ENCODE results near the gene TRIM32.

Gene TRIM32

DNA sequence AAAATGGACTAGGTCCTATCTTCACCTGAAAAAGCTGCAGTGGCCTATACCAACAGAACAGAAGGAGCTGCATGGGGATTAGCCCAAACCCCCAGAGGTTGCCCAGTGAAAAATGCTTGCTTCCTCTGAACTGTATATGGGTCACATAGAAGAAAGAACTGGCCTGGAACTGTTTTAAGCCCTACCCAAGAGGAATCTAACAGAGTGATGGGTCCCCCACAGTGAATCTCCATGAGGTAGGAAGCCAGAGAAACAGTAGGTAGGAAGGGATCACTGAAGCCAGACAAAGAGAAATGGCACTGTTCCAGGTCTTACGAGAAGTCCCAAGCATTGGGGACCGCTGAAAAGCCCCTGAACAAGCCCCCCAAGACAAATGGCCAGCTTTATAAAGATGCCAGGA is 28.8 kb upstream of the TRIM32 start (continued):
- no peak for TF ChIP-seq ZNF596 (tag by site-specific recombination; IDR thresholded peaks at IDR 0.05)

DNA sequence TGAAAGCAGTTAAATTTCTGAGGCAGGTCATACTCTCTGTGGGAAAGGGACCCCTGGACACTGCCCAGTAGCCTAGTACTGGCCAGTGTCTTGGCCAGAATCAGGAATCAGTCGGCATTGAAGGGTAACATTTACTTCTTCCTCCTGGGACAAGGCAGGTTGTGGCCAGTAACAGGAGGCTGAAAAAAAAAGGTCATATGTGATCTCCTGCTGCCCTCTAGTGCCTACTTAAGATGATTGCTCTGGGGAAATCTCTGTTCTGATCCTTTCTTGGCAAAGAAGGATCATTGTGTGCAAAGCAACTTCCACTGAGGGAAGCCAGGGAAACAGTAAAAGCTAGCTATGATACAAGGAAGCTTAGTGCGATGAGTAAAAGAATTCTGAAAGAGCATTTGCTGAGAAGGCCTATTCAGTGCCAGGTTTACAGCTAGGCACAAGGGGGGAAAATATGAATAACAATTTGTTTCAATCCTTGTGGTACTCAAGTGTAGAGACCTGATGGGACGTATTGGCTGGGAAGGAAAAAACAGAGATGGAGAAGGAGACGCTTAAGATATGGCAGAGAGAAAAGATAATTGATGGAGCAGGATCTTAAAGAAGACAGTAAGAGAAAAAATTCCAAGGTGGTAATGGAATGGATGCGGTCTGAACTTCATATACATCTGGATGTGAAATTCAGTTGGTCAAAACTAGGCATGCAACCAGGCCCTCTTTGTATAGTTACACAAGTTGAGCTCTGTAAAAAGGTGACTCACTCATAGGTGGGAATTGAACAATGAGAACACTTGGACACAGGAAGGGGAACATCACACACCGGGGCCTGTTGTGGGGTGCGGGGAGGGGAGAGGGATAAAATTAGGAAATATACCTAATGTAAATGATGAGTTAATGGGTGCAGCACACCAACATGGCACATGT is 25.8 kb upstream of the TRIM32 start:
- TF ChIP-seq ZNF239 (tag by site-specific recombination; IDR thresholded peaks at IDR 0.05) (no peak), GFI1B (tag by site-specific recombination; IDR thresholded peaks at IDR 0.05) (no peak), ZNF341 (tag by site-specific recombination; IDR thresholded peaks at IDR 0.05; ENCODE audit: low read depth) (no peak), SETDB1 (IDR thresholded peaks at IDR 0.05; ENCODE audit: insufficient read length, low read length) (no peak), KLF9 (tag by site-specific recombination; IDR thresholded peaks at IDR 0.05; ENCODE audit: low read depth) (no peak), KLF8 (tag by site-specific recombination; IDR thresholded peaks at IDR 0.05) (no peak), ZBTB1 (tag by site-specific recombination; IDR thresholded peaks at IDR 0.05) (no peak), ZNF768 (tag by site-specific recombination; IDR thresholded peaks at IDR 0.05) (no peak), ZNF132 (tag by site-specific recombination; IDR thresholded peaks at IDR 0.05; ENCODE audit: borderline replicate concordance) (no peak), ZNF175 (tag by site-specific recombination; IDR thresholded peaks at IDR 0.05) (no peak), ZNF10 (tag by site-specific recombination; IDR thresholded peaks at IDR 0.05) (no peak), ZNF654 (tag by site-specific recombination; IDR thresholded peaks at IDR 0.05; ENCODE audit: low read depth) (peak; percentile 74), KLF7 (tag by site-specific recombination; IDR thresholded peaks at IDR 0.05; ENCODE audit: borderline replicate concordance) (no peak), ZNF366 (tag by site-specific recombination; conservative IDR thresholded peaks at IDR 0.05) (no peak), SALL2 (tag by site-specific recombination; IDR thresholded peaks at IDR 0.05; ENCODE audit: borderline replicate concordance) (no peak)
- TF ChIP-seq, protein P1, sequence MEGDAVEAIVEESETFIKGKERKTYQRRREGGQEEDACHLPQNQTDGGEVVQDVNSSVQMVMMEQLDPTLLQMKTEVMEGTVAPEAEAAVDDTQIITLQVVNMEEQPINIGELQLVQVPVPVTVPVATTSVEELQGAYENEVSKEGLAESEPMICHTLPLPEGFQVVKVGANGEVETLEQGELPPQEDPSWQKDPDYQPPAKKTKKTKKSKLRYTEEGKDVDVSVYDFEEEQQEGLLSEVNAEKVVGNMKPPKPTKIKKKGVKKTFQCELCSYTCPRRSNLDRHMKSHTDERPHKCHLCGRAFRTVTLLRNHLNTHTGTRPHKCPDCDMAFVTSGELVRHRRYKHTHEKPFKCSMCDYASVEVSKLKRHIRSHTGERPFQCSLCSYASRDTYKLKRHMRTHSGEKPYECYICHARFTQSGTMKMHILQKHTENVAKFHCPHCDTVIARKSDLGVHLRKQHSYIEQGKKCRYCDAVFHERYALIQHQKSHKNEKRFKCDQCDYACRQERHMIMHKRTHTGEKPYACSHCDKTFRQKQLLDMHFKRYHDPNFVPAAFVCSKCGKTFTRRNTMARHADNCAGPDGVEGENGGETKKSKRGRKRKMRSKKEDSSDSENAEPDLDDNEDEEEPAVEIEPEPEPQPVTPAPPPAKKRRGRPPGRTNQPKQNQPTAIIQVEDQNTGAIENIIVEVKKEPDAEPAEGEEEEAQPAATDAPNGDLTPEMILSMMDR (tag by site-specific recombination; IDR thresholded peaks at IDR 0.05) = peak; percentile 24; the same call in 1 of the 2 replicates
- TF ChIP-seq, protein P2, sequence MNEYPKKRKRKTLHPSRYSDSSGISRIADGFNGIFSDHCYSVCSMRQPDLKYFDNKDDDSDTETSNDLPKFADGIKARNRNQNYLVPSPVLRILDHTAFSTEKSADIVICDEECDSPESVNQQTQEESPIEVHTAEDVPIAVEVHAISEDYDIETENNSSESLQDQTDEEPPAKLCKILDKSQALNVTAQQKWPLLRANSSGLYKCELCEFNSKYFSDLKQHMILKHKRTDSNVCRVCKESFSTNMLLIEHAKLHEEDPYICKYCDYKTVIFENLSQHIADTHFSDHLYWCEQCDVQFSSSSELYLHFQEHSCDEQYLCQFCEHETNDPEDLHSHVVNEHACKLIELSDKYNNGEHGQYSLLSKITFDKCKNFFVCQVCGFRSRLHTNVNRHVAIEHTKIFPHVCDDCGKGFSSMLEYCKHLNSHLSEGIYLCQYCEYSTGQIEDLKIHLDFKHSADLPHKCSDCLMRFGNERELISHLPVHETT (tag by site-specific recombination; IDR thresholded peaks at IDR 0.05) = no peak
- no peak overlapping the region for H3K4me3 ChIP-seq (ENCODE audit: low read depth, low read length)

DNA sequence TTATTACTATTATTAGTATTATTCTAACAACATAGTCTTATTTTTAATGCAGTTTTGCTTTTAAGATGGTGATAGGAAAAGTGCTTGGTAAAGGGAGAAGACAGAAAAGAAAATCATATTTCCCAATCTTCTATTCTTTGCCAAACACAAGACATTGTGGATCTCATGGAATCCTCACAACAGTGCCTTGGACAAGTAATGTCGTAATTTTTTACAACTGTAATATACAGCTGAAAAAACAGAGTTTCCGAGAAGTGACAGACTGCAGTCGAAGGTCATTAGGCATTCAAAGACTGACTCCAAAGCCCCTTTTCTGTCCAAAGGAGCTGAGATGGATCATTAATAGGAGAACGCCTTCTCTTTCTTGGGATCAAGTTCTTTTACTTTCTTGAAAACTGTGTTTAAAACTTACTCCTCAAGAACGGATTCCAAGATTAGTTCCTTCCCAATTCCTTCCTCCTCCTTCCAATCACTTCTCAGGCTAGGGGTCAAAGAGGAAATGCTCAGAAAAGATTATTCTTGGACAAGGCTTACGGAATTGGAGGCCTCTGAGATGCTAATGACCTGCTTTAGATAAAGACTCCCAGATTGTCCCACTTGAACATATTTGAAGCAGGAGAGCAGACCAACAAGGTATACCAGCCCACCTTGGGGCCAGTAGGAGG is 24.3 kb upstream of the TRIM32 start:
- Histone ChIP-seq H3K27ac (ENCODE audit: extremely low read depth, low read depth, low read length) (no peak overlapping the region), H3K9me3 (ENCODE audit: control insufficient read depth, insufficient read depth, low read depth, low read length) (no peaks in the 10 kb centered on the region), H3K4me1 (ENCODE audit: control insufficient read depth, insufficient read depth, low read length) (no peaks in the 10 kb centered on the region), H3K4me3 (ENCODE audit: low read depth, low read length) (no peak overlapping the region), H3K36me3 (ENCODE audit: control insufficient read depth in 2 of 2, insufficient read depth in 1 of 2, low read length in 2 of 2) (no peaks in the 10 kb centered on the region)
- POLR2A ChIA-PET = no interaction called here
- CTCF ChIA-PET = interaction anchor here (0.8 to 6.5 kb wide), 5 partner anchors 12 to 1070 kb away, joined by 3 to 41 read pairs (median 6); no protein-coding TSS in a partner anchor
- no peak for TF ChIP-seq GLI2 (tag by site-specific recombination; IDR thresholded peaks at IDR 0.05; ENCODE audit: borderline replicate concordance, low read depth)
- TF ChIP-seq ZXDB (tag by site-specific recombination; IDR thresholded peaks at IDR 0.05) = no peak
- TF ChIP-seq ZNF37A (tag by site-specific recombination; IDR thresholded peaks at IDR 0.05) = no peak
- TF ChIP-seq ZNF785 (tag by site-specific recombination; IDR thresholded peaks at IDR 0.05) = no peak
- TF ChIP-seq ZNF585B (tag by site-specific recombination; IDR thresholded peaks at IDR 0.05) = no peak
- TF ChIP-seq GLIS2 (tag by site-specific recombination; IDR thresholded peaks at IDR 0.05) = no peak
- TF ChIP-seq, protein P3, sequence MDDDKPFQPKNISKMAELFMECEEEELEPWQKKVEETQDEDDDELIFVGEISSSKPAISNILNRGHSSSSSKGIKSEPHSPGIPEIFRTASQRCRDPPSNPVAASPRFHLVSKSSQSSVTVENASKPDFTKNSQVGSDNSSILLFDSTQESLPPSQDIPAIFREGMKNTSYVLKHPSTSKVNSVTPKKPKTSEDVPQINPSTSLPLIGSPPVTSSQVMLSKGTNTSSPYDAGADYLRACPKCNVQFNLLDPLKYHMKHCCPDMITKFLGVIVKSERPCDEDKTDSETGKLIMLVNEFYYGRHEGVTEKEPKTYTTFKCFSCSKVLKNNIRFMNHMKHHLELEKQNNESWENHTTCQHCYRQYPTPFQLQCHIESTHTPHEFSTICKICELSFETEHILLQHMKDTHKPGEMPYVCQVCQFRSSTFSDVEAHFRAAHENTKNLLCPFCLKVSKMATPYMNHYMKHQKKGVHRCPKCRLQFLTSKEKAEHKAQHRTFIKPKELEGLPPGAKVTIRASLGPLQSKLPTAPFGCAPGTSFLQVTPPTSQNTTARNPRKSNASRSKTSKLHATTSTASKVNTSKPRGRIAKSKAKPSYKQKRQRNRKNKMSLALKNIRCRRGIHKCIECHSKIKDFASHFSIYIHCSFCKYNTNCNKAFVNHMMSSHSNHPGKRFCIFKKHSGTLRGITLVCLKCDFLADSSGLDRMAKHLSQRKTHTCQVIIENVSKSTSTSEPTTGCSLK (tag by site-specific recombination; IDR thresholded peaks at IDR 0.05) = no peak
- TF ChIP-seq ZNF324 (tag by site-specific recombination; IDR thresholded peaks at IDR 0.05) = no peak
- TF ChIP-seq ZNF10 (tag by site-specific recombination; IDR thresholded peaks at IDR 0.05) = no peak
- no peak for TF ChIP-seq MZF1 (tag by site-specific recombination; IDR thresholded peaks at IDR 0.05; ENCODE audit: borderline replicate concordance)

More for the DNA sequence above, 25.8 kb upstream of the TRIM32 start:
- Histone ChIP-seq H3K27ac (ENCODE audit: extremely low read depth, low read depth, low read length) (no peak overlapping the region), H3K9me3 (ENCODE audit: control insufficient read depth, insufficient read depth, low read depth, low read length) (no peaks in the 10 kb centered on the region), H3K36me3 (ENCODE audit: control insufficient read depth in 2 of 2, insufficient read depth in 1 of 2, low read length in 2 of 2) (no peaks in the 10 kb centered on the region), H3K4me1 (ENCODE audit: control insufficient read depth, insufficient read depth, low read length) (no peaks in the 10 kb centered on the region)
- POLR2A ChIA-PET = interaction anchor here (0.9 kb wide), 1 partner anchor 26 kb away, joined by 3 read pairs; the partner anchor contains the start of gene TRIM32
- CTCF ChIA-PET = interaction anchor here (0.6 to 6.5 kb wide), 20 partner anchors 8 to 1078 kb away, joined by 3 to 41 read pairs (median 3); no protein-coding TSS in a partner anchor

Data from HEK293 (cell line).